NCI-H1417 treated with DMSO at 0.1 percent for 48 hours (cell line): ENCODE data around the gene CHMP3.
"Not testable (repeated sequence)": the region's sequence is repeated elsewhere in the genome, so short reads cannot be mapped to it uniquely, and the experiment has no call there.

Experiments used
- DNase-seq: peaks from one replicate; lab custom pipeline; 2025; lab: John Stamatoyannopoulos, UW

The CHMP3 gene

GRCh38 chr2:86549440-86549839 is 13.8 kb downstream of the CHMP3 start:
- DNase-seq: not testable (repeated sequence)

- not testable (repeated sequence) for DNase-seq
These were observed 14.3 kb downstream of the CHMP3 start for GRCh38 chr2:86548913-86549396.

GRCh38 chr2:86548165-86548912 is 14.9 kb downstream of the CHMP3 start:
- not testable (repeated sequence) for DNase-seq

- DNase-seq: not testable (repeated sequence)
These were observed 17.8 kb downstream of the CHMP3 start for GRCh38 chr2:86545296-86545924.

- DNase-seq: not testable (repeated sequence)
These were observed 18.8 kb downstream of the CHMP3 start for GRCh38 chr2:86544278-86545099.

GRCh38 chr2:86543793-86544192 is 19.4 kb downstream of the CHMP3 start:
- DNase-seq: no peak

GRCh38 chr2:86543335-86543734 is 19.9 kb downstream of the CHMP3 start:
- no peak for DNase-seq

GRCh38 chr2:86542814-86543213 is 20.4 kb downstream of the CHMP3 start:
- no peak for DNase-seq

- no peak for DNase-seq
These were observed 21.9 kb downstream of the CHMP3 start for GRCh38 chr2:86541334-86541733.

GRCh38 chr2:86533589-86533988 is 29.7 kb downstream of the CHMP3 start:
- no peak for DNase-seq

- no peak for DNase-seq
These were observed 37.6 kb downstream of the CHMP3 start for GRCh38 chr2:86525421-86526340.

GRCh38 chr2:86523491-86523890 is 39.8 kb downstream of the CHMP3 start:
- DNase-seq: no peak

- DNase-seq: no peak
These were observed 40.5 kb downstream of the CHMP3 start for GRCh38 chr2:86522711-86523110.

GRCh38 chr2:86521922-86522321 is 41.3 kb downstream of the CHMP3 start:
- no peak for DNase-seq

- no peak for DNase-seq
These were observed 43.1 kb downstream of the CHMP3 start for GRCh38 chr2:86520153-86520552.

- DNase-seq: no peak
These were observed 43.9 kb downstream of the CHMP3 start for GRCh38 chr2:86519349-86519748.

- no peak for DNase-seq
These were observed 44.8 kb downstream of the CHMP3 start for GRCh38 chr2:86518481-86518880.

- DNase-seq: no peak
These were observed 49.1 kb downstream of the CHMP3 start for GRCh38 chr2:86513948-86514660.

GRCh38 chr2:86512892-86513291 is 50.4 kb downstream of the CHMP3 start:
- no peak for DNase-seq

GRCh38 chr2:86512034-86512433 is 51.2 kb downstream of the CHMP3 start:
- DNase-seq: no peak

GRCh38 chr2:86510436-86510933 is 52.8 kb downstream of the CHMP3 start:
- DNase-seq: no peak
